HG03060 (cell line): ENCODE data around the gene PPME1.

Source experiments
- ATAC-seq: cut with Tn5 transposase; IDR thresholded peaks from one replicate; pipeline ENCODE4 v1.9.1; 2021; ENCODE audit warnings: low read depth, moderate number of reproducible peaks; ENCODE audit not compliant: unreplicated experiment

The PPME1 gene

DNA sequence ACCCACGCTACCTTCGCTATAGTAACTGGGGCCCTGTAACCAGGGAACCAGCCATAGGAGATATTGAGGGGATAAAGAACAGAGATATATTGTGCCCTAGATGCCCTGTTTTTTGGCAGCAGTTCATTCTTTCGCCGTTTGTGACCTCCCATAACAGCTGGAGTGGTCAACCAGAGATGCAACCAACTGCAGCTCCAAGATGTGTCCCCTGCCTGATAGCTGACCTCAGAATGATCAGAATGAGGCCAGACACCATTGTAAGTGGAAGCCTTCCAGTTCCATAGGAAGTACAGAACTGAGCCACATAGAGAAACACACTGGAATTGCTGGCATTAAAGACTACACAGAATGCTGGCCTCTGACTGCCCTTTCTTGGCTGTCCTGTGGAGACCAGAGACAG lies 101.2 kb downstream of the PPME1 start:
- no peak for ATAC-seq

DNA sequence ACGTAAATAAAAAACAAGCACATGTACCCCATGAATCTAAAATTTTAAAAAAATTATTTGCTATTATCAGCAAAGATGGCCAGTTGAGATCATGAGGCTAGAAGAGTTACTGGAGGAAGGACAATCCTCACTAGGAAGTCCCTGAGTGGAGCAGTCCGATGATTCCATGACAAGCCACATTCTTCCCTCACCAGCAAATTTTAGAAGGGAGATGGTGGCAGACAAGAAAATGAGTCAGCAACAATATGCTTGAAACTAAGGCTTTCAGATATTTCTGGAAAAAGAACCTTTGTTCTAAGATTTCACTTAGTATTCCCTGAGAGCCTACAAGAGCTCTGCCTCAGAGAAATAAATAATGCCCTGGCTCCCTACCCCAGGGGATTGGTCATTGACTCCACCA lies 105.5 kb downstream of the PPME1 start:
- ATAC-seq, result no peak

DNA sequence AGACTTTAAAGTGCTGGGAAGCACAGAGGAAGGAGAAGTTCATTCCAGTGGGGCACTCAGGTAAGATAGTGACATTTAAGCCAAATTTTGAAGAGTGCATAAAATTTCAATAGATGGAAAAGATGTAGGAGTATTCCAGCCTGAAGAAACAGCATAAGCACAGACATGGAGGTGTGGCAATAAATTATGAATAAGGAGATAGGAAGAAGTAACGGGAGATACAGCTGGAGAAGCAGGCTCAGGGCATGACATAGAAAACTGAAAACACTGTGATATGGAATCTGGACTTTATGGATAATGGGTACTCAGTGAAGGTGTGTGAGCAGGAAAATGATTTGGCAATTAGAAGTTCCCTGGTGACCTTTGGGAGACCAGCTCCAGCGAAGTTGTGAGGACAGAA lies 107.0 kb downstream of the PPME1 start:
- ATAC-seq, result no peak

DNA sequence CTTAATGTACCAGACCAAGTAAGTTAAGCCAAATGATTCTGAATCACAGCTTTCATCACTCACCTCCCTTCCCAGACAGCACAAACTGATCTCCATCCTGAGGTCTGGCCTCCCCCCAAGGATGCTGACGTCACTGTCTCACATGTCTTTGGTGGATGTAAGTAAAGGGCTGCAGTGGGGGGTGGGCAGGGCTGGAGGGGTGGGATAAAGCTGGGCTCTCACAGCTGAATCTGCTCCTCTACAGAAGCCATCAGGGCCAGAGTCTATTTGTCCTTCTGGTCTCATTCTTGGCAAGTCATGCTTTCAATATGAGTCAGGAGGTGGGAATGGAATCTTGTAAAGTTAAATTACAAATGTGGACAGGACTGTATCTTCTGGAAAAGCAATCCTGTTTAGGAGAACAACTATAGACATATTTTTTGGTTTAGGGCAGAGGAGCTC lies 107.7 kb downstream of the PPME1 start:
- ATAC-seq, result no peak

DNA sequence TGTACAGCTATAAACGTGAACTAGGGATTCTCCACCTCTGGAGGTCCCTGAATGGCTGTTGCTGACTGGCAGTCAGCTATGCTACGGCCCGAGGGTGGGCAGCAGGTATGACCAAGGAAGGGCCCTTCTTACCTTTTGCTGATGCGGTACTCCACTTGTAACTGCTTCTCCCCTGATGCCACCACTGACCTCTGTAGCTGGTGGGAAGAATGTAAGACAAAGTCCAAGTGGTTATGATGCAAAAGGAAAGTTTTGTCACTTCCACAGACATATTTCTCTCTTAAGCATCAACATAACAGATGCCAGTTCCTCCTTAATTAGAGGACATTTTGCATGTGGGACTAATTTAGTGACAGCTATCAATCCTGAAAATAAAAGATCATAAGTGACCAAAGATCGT lies 108.2 kb downstream of the PPME1 start:
- ATAC-seq, result no peak

DNA sequence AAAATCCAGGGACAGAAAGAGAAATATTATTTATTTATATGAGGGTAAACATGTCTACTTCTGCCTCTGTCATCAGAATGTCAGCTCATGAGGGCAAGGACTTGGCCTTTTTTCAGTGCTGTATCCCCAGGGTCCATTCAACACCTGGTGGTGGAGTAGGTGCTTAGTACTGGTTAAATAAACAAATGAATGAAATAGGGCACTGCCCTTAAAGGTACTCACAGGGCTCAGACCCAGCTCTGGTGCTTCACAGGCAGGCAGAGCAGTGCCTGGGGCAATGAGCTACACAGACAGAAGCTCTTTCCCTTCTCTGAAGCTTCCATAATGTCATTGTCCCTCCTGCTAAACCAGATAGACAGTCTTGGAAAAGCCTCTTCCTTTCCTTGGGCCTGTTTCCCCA lies 109.4 kb downstream of the PPME1 start:
- ATAC-seq, result no peak

DNA sequence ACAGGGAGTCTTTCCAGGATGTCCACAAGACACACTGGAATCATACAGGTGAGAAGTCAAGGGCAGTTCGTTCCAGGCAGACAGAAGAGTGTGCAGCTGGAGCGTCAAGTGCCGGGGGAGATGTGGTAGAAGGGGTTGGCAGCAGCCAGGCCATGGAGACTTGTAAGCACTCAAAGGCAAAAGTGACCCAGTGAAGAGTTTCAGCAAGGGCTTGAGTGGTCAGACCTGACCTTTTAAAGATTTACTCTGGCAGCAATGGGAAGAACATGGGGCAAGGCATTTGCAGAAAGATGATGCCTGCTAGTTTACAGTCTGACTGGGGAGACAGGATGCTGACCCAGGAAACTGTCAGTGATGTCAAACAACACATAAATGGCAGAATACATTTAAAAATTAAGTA lies 111.3 kb downstream of the PPME1 start:
- ATAC-seq, result no peak

DNA sequence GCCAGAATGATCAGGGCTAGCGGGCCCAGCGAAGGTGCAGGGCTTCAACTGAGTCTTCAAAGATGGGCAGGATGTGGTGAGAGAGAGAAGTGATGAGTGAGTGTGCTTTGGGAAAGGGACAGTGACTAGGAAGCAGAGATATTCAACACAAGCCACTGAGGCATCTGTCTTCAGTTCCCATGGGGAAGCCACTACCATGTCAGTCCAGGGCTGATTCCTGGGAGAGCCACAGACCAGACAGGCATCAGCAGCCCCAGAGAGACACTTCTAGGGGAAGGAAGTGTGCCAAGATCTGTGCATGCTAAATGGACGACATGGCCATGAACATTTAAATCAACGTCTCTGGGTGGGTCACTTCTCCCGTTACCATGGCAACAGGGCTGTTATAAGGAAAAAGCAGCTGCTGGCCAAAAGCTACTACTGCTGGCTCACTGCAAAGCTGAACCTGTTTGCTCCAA lies 111.9 kb downstream of the PPME1 start:
- ATAC-seq, result no peak

DNA sequence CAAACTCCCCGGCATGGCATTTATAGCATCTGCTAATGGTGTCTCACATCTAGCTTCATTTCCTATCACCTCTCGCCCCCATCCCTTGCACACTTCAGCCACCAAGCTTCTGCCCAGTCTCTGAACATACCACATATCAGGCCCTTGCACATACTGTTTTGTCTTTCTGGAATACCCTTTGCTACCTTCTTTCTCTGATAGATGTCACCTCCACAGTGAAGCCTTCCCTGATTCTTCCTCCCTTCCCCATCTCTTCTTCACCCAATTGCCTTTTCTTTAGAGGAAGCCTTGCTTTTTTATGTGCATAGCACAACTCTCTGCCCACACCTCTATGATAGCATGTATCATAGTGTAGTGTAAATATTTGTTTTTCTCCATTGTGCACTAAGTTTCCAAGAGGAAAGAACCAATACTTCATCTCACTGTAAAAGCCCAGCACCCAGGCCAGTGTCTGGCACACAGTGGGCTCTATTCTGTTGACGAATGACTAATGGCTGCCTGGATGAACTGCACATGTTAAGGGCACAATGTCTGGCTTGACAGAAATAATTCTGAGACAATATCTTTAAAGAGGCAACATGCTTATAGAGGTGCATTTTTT lies 112.6 kb downstream of the PPME1 start:
- no peak for ATAC-seq

DNA sequence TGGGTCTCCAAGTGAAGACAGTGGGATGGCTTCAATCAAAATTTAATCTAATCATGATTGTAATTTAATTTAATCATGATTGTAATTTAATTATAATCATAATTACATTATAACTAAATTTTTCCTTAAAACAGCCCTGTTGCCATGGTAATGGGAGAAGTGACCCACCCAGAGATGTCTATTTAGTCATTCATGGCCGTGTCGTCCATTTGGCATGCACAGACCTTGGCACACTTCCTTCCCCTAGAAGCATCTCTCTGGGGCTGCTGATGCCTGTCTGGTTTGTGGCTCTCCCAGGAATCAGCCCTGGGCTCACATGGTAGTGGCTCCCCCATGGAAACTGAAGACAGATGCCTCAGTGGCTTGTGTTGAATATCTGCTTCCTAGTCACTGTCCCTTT lies 113.4 kb downstream of the PPME1 start:
- ATAC-seq, result no peak

DNA sequence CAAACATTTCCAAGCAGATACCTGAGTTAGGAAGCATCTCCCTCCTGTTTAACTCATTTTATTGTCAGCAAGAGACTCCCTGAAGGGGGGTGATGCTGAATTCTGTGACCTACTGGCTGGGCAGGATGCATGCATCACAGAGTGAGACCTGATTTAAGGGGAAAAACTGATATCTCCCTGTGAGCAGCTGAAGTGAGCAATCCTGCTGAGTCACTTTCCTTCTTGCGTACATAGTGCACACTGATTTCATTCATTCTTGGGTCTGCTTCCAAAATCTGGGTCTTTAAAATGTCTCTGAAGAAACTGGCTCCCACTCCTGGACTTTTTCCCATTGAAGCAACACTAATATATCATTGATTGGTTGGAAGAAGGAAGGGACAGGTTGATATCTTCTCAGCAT lies 117.1 kb downstream of the PPME1 start:
- ATAC-seq, result no peak

DNA sequence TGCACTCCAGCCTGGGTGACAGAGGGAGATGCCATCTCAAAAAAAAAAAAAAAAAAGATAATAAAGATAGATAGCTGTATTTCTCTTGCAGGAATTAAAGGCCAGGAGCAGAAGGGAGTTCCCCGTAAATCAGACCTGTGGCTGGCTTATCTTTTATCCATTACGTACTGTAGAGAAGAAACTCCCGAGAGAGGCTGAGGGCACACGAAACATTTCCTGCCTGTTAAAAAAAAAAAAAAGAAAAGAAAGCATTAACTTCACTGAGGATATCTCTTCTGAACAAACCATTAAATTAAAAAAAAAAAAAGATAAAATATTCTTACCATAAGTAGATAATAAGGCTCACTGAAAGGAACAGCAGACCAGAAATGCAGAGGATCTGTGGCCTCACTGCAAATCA lies 117.8 kb downstream of the PPME1 start:
- no peak for ATAC-seq

DNA sequence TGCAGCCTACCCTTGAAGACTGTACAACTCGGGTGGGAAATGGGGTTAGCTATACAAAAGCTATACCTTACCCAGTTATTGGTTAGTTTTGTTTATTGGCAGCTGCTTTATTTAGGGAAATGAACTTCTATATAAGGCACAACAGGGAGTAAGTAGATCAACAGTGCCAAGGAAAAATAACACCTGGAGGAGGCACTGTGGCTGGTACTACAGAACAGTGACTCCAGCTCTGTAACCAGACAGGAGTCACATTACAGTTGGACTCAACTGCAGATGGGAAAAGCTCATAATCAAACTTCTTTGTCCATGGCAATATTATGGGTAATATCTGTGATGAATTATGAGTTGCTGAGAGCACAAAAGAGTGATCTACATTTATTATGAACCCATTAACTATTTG lies 126.4 kb downstream of the PPME1 start:
- no peak for ATAC-seq

DNA sequence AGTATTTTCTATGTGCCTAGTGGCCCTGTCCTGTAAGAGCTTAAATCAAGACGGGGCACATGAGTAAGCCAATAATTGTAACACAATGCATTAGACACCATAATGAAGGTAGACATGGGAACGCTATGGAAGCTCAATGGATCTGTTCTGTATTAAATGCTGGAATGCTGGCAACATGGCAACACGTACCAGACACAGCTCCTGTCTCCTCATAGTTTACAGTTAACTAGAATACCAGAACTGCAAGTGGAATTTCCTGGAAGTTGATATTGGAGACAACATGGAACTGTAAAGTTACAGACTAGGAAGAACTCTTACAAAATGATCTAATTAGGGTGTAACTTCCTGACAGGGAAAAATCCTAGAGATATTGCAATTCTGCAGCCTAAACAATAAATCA lies 127.9 kb downstream of the PPME1 start:
- no peak for ATAC-seq
